H1 (cell line): ENCODE results near the gene RPS29. TPM values are rescaled to one million over a fixed set of nuclear protein-coding genes. Genes with fewer than 3 reads are reported as not detected.

ENCODE experiments used
- JUND ChIP-seq: IDR thresholded peaks from 2 replicates; pipeline ENCODE4 v1.6.1; 2011; ENCODE audit warnings: mild to moderate bottlenecking, improper control_type of control experiment, low read length
- NANOG ChIP-seq: IDR thresholded peaks from 2 replicates; pipeline ENCODE4 v1.6.1; 2011; ENCODE audit warnings: low read length, low read depth, mild to moderate bottlenecking, inconsistent platforms; ENCODE audit not compliant: insufficient read depth, poor library complexity, severe bottlenecking
- RXRA ChIP-seq: IDR thresholded peaks from 2 replicates; pipeline ENCODE4 v1.6.1; 2011; ENCODE audit warnings: low read depth, mild to moderate bottlenecking, low read length, moderate library complexity; ENCODE audit not compliant: insufficient read depth
- USF2 ChIP-seq: IDR thresholded peaks from 2 replicates; pipeline ENCODE4 v1.6.1; 2011; ENCODE audit warnings: low read length, improper control_type of control experiment
- polyA plus RNA-seq, 7 experiments: library from polyadenylated mRNA; depleted of rRNA in 3 of 7; stranded (reverse) in 5 of 7; unstranded in 2 of 7; fragments of >200 nt in 5 of 7; fragments of 200-250 nt in 2 of 7; gene quantifications; 1 replicate in 5 of 7; 2 replicates in 1 of 7; 4 replicates in 1 of 7; pipeline versions ENCODE4 v1.2.1 to v1.2.3, GENCODE V29; 2011 to 2013; ENCODE audit warnings: missing spikeins in 2 of 7, mixed read lengths in 2 of 7
- total RNA-seq: library from RNA; stranded (reverse); fragmentation: NEBNext Ultra II Directional; extraction: Animal tissue kit (Norgen Biotek cat#: 25700); gene quantifications from 2 replicates; pipeline ENCODE4 v1.2.1, GENCODE V29; 2021

The RPS29 gene
- total and polyA plus RNA-seq, 2 of the 8 experiments (the other 6 are each of a cell fraction or from before 2014, with no cell fraction given) = 2,193 to 23,165 TPM

DNA sequence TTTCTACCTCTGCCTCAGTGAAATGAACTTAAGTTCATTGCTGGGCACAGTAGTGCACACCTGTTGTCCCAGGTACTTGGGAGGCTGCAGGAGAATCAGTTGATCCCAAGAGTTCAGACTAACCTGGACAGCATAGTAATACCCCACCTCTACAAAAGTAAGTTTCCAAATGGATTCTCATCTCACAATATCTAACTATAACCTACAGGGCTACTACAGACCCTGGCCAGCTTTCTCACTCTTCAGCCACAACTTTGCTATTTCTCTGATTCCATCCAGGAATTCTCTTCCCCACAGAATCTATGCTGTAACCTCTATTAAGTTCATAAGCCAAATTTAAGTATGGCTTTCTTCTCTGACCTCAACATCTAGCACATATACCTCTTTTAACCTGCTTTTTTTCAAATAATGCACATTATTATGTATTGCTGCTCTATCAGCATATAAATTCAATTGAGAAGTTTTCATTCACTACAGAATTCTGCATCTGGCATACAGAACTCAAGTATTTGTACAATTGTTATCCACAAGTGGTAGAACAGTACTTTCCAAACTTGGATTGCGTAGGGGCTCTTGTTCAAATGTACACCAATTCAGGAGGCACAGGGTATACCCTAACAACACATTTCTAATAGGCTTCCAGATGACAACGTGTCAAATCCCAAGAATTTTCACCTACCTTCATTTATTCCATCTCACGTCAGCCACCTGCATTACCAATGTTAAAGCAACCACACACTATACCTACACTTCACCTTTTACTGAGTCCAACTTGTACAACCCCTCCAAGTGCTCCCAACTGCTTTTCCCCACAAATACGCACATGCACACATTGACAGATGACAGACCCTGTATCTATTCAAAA lies 3.8 kb downstream of the RPS29 start (continued):
- TF ChIP-seq NANOG (no peak), RXRA (no peak), JUND (no peak), USF2 (no peak)
